HL-60 (cell line): ENCODE measurements around the gene UQCC3.

Source experiments
- DNase-seq, 2 experiments: peaks; one replicate each; pipeline ENCODE4 v3.0.0-alpha.2; 2010 to 2020; ENCODE audit warnings: low read depth in 1 of 2, low spot score in 1 of 2
- H3K27ac ChIP-seq: fragments of 250-450 bp; sonication (Bioruptor Pico); replicated peaks from 2 replicates; pipeline ENCODE4 v1.5.1; 2020; ENCODE audit warnings: mild to moderate bottlenecking, moderate library complexity
- H3K27me3 ChIP-seq: fragments of 250-450 bp; sonication (Bioruptor Pico); 2 replicates; pipeline ENCODE4 v1.5.1; 2021; ENCODE audit warnings: mild to moderate bottlenecking, moderate library complexity; ENCODE audit not compliant: insufficient read depth, poor library complexity, severe bottlenecking
- H3K4me3 ChIP-seq: replicated peaks from 2 replicates; pipeline ENCODE4 v1.5.1; 2011; ENCODE audit warnings: mild to moderate bottlenecking, control low read depth, low read length; ENCODE audit not compliant: insufficient read depth
- GABPA ChIP-seq: IDR thresholded peaks from 2 replicates; pipeline ENCODE4 v1.6.1; 2012; ENCODE audit warnings: low read depth
- POLR2AphosphoS5 ChIP-seq: IDR thresholded peaks from 2 replicates; pipeline ENCODE4 v1.6.1; 2012; ENCODE audit warnings: low read depth
- REST ChIP-seq: IDR thresholded peaks from 2 replicates; pipeline ENCODE4 v1.6.1; 2012; ENCODE audit warnings: low read depth; ENCODE audit not compliant: insufficient replicate concordance
- SPI1 ChIP-seq: IDR thresholded peaks from 2 replicates; pipeline ENCODE4 v1.6.1; 2012; ENCODE audit warnings: low read depth, mild to moderate bottlenecking, borderline replicate concordance
- TF ChIP-seq, protein P1 (sequence below): IDR thresholded peaks from one replicate; pipeline ENCODE4 v1.5.1; 2011; ENCODE audit warnings: low read length, control low read depth, inconsistent platforms; ENCODE audit not compliant: insufficient read depth

UQCC3 gene

DNA sequence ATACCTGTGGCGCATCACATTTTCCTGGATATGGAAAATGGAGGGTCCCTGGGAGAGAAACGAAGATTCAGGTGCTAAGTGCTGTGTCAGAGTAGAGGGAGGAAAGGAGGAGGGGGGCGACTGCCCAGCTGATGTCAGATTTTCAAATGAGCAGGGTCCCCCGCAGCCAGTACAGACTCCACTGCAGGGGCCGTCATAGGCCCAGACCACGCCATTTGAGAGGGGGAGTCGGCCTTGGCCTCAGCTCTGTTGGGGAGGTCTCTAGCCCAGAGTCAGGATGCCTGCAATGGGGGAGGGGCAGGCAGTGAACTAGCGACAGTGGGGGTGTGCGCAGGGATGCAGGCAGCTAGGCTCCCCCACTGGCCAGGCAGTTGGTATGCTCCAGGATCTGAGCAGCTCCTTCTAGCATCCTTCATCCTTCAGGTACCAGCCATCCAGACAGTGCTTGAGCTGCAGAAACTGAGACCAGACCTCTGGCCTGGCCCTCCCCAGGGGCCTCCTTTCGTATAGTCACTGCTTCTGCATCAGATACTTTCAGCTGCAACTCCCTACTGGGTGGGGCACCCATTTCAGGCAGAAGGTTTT, 35.9 kb downstream of the UQCC3 start, which contains the start of the genes BSCL2 and GNG3:
BSCL2 (minus strand) TSS at position 148 of the 585 bp plus-strand sequence. CDS start 229 bp downstream, outside the sequence.
GNG3 (plus strand) TSS at position 400 of the 585 bp plus-strand sequence. CDS start 620 bp downstream, outside the sequence.
- DNase-seq: no peak
- H3K27ac ChIP-seq: no peak within 1 kb of the TSS
- no peaks in the 10 kb centered on the region for H3K27me3 ChIP-seq
- TF ChIP-seq, protein P1, sequence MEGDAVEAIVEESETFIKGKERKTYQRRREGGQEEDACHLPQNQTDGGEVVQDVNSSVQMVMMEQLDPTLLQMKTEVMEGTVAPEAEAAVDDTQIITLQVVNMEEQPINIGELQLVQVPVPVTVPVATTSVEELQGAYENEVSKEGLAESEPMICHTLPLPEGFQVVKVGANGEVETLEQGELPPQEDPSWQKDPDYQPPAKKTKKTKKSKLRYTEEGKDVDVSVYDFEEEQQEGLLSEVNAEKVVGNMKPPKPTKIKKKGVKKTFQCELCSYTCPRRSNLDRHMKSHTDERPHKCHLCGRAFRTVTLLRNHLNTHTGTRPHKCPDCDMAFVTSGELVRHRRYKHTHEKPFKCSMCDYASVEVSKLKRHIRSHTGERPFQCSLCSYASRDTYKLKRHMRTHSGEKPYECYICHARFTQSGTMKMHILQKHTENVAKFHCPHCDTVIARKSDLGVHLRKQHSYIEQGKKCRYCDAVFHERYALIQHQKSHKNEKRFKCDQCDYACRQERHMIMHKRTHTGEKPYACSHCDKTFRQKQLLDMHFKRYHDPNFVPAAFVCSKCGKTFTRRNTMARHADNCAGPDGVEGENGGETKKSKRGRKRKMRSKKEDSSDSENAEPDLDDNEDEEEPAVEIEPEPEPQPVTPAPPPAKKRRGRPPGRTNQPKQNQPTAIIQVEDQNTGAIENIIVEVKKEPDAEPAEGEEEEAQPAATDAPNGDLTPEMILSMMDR: no peak
- no peak for TF ChIP-seq REST
- TF ChIP-seq GABPA: no peak
- TF ChIP-seq POLR2AphosphoS5: no peak
- no peak for TF ChIP-seq SPI1
- peak within 1 kb of the TSS; percentile 24 for H3K4me3 ChIP-seq

DNA sequence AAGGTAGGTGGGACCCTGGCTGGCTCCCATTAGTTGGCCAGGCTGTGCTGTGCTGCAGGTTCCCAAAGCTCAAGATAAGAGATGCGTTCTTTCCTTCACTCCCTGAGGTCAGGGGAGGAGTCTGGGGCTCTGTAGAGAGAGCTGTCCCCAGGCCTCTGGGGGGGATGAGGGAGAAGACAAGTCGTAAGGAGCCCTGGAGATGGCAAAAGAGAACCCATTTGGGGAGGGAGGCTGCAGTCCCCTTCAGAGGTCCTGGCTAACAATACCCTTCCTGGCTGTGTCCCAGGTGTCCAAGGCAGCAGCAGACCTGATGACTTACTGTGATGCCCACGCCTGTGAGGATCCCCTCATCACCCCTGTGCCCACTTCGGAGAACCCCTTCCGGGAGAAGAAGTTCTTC, 36.9 kb downstream of the UQCC3 start:
- Histone ChIP-seq H3K27me3 (no peaks in the 10 kb centered on the region), H3K27ac (no peak overlapping the region)
- TF ChIP-seq GABPA: no peak
- TF ChIP-seq SPI1: no peak
- no peak for TF ChIP-seq POLR2AphosphoS5

DNA sequence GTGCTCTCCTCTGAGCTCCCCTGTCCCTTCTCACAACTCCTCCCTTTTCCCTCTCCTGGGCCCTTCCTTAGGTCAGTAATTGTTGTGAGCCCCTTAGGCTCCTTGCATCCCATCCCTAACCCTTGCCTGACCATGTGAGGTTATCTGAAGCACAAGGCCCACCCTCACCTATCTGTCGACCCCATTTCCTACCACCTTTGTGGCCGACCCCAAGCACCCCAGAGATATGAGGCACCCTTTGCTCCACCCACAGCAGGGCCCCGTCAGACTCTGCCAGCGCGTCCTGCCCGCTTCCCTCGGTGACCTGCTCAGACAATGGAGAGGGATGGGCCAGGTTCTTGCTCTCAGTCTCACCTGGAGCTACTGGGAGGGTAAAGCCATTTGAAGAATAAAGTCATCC, 37.3 kb downstream of the UQCC3 start:
- TF ChIP-seq SPI1 (no peak), POLR2AphosphoS5 (no peak), GABPA (no peak), REST (no peak)
- TF ChIP-seq, protein P1: no peak
- no peaks in the 10 kb centered on the region for H3K27me3 ChIP-seq
- H3K4me3 ChIP-seq: peak overlapping the region; percentile 49
- no peak for DNase-seq
- H3K27ac ChIP-seq: peak overlapping the region; percentile 88

More for the DNA sequence above, 36.9 kb downstream of the UQCC3 start:
- DNase-seq: no peak
- H3K4me3 ChIP-seq: no peak overlapping the region

DNA sequence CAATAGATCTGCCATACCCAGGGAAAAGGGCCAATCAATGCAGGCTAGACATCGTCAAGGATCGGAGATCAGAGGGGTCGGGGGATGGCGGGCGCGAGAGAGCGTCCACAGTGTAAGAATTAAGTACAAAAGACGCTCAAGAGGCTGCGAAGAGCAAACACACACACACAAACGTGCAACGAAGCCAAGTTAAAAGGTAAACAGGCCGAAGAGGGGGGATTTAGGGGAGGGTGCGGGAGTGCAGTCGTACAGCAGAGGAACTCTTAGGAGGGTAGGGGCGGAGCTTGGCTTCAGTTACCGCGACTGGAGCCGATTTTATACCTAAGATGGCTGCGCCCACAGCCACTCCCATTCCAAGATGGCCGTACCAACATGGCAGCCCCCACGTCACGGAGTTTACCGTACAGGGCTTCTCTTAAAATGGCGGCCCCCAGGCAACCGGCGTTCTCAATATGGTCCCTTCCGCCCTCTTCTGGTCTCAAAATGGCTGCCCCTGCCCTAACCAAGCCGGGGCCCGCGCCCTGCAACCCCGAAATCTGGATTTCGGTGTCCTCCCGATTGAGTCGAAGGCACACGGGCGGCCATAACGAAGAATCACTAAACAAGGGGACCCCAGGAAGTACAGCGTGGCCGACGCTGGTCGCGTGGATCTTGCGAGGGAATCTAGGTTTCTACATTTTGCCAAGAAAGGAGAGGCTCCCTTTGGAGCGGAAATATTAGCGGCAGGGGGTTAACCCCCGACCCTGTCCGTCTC, 38.0 kb downstream of the UQCC3 start:
- H3K27me3 ChIP-seq: no peaks in the 10 kb centered on the region
- peak overlapping the region; percentile 88 for H3K27ac ChIP-seq
- H3K4me3 ChIP-seq: peak overlapping the region; percentile 49
- DNase-seq: peak; percentile 92 to 98
- TF ChIP-seq, protein P1: no peak
- peak; percentile 90 for TF ChIP-seq POLR2AphosphoS5
- peak; percentile 69 for TF ChIP-seq REST
- peak; percentile 26; the same call in 1 of the 2 replicates for TF ChIP-seq SPI1
- peak; percentile 69; the same call in 1 of the 2 replicates for TF ChIP-seq GABPA
